ENCODE measurements around the gene LGR5.

Gene LGR5

GRCh38 chr12:71439613-71440344, at the start of gene LGR5:
Gene LGR5, plus strand, starts transcription at chr12:71439798. Its CDS starts 283 bp downstream, at chr12:71440081.
- peak; percentile 68 to 75 for DNase-seq

- peak; percentile 46 to 79 for DNase-seq
Observed at GRCh38 chr12:71392521-71393145, 47.0 kb upstream of the LGR5 start.

- DNase-seq = no peak
Observed at GRCh38 chr12:71393625-71394024, 46.0 kb upstream of the LGR5 start.

- no peak for DNase-seq
Observed at GRCh38 chr12:71397433-71397954, 42.1 kb upstream of the LGR5 start.

- no peak for DNase-seq
Observed at GRCh38 chr12:71399197-71399596, 40.4 kb upstream of the LGR5 start.

- DNase-seq = no peak
Observed at GRCh38 chr12:71400481-71400880, 39.1 kb upstream of the LGR5 start.

- DNase-seq = no peak
Observed at GRCh38 chr12:71405884-71406283, 33.7 kb upstream of the LGR5 start.

- DNase-seq = no peak
Observed at GRCh38 chr12:71407732-71408131, 31.9 kb upstream of the LGR5 start.

GRCh38 chr12:71410844-71411243, 28.8 kb upstream of the LGR5 start:
- no peak for DNase-seq

- no peak for DNase-seq
Observed at GRCh38 chr12:71411635-71412034, 28.0 kb upstream of the LGR5 start.

- peak; percentile 34 to 47 for DNase-seq
Observed at GRCh38 chr12:71415336-71416231, 24.0 kb upstream of the LGR5 start.

- no peak for DNase-seq
Observed at GRCh38 chr12:71417181-71417580, 22.4 kb upstream of the LGR5 start.

GRCh38 chr12:71420775-71421406, 18.7 kb upstream of the LGR5 start:
- DNase-seq = no peak

GRCh38 chr12:71425568-71426299, 13.9 kb upstream of the LGR5 start:
- no peak for DNase-seq

GRCh38 chr12:71426300-71427047, 13.1 kb upstream of the LGR5 start:
- no peak for DNase-seq

GRCh38 chr12:71430756-71431155, 8.8 kb upstream of the LGR5 start:
- DNase-seq = no peak

GRCh38 chr12:71431991-71432390, 7.6 kb upstream of the LGR5 start:
- no peak for DNase-seq

GRCh38 chr12:71432936-71433335, 6.7 kb upstream of the LGR5 start:
- DNase-seq = no peak

- no peak for DNase-seq
Observed at GRCh38 chr12:71436696-71437095, 2.9 kb upstream of the LGR5 start.

- DNase-seq = peak; percentile 16 to 57
Observed at GRCh38 chr12:71438670-71439361, 782 bp upstream of the LGR5 start.

GRCh38 chr12:71439362-71439612, 311 bp upstream of the LGR5 start:
- no peak for DNase-seq
